HUES6 (cell line): ENCODE results near the gene CCDC158.
A peak's percentile ranks its signal among the peaks of the same experiment; 100 is the strongest.

Experiments
- H3K27ac ChIP-seq: 2 replicates; pipeline ENCODE4 v1.7.0; 2013; ENCODE audit warnings: low read depth, mild to moderate bottlenecking, low read length, inconsistent platforms
- H3K27me3 ChIP-seq: 2 replicates; pipeline ENCODE4 v1.6.1; 2013; ENCODE audit warnings: low read length; ENCODE audit not compliant: control insufficient read depth, insufficient read depth
- H3K36me3 ChIP-seq: 2 replicates; pipeline ENCODE4 v1.6.1; 2013; ENCODE audit warnings: low read length; ENCODE audit not compliant: control insufficient read depth, insufficient read depth
- H3K4me1 ChIP-seq: 2 replicates; pipeline ENCODE4 v1.6.1; 2013; ENCODE audit warnings: low read length; ENCODE audit not compliant: control insufficient read depth, insufficient read depth
- H3K4me3 ChIP-seq: 2 replicates; pipeline ENCODE4 v1.5.1; 2013; ENCODE audit warnings: low read depth, low read length
- H3K9ac ChIP-seq: one replicate; pipeline ENCODE4 v1.6.1; 2013; ENCODE audit warnings: mild to moderate bottlenecking, low read length
- H3K9me3 ChIP-seq: 2 replicates; pipeline ENCODE4 v1.6.1; 2013; ENCODE audit warnings: low read depth, low read length; ENCODE audit not compliant: control insufficient read depth, insufficient read depth

The CCDC158 gene

GRCh38 chr4:76311896-76312331 is 109.0 kb downstream of the CCDC158 start:
- Histone ChIP-seq H3K27ac (no peak overlapping the region), H3K9me3 (peaks cover 3% of the 10 kb centered on the region; the same call in 1 of the 2 replicates), H3K4me1 (peaks cover 4% of the 10 kb centered on the region; the same call in 1 of the 2 replicates), H3K9ac (no peak overlapping the region), H3K27me3 (peaks cover 8% of the 10 kb centered on the region; the same call in 1 of the 2 replicates), H3K36me3 (peaks cover 8% of the 10 kb centered on the region), H3K4me3 (no peak overlapping the region)

- Histone ChIP-seq H3K36me3 (peaks cover 8% of the 10 kb centered on the region), H3K27ac (no peak overlapping the region), H3K27me3 (peaks cover 15% of the 10 kb centered on the region), H3K9me3 (no peaks in the 10 kb centered on the region), H3K9ac (no peak overlapping the region), H3K4me1 (peaks cover 4% of the 10 kb centered on the region; the same call in 1 of the 2 replicates), H3K4me3 (no peak overlapping the region)
Measured at GRCh38 chr4:76310683-76311082, 110.3 kb downstream of the CCDC158 start.

- Histone ChIP-seq H3K9me3 (no peaks in the 10 kb centered on the region), H3K36me3 (peaks cover 8% of the 10 kb centered on the region), H3K4me3 (no peak overlapping the region), H3K9ac (no peak overlapping the region), H3K27me3 (peaks cover 21% of the 10 kb centered on the region), H3K4me1 (peaks cover 4% of the 10 kb centered on the region; the same call in 1 of the 2 replicates), H3K27ac (no peak overlapping the region)
Measured at GRCh38 chr4:76309939-76310550, 110.9 kb downstream of the CCDC158 start.

GRCh38 chr4:76308548-76308947 is 112.4 kb downstream of the CCDC158 start:
- H3K27ac ChIP-seq: no peak overlapping the region
- H3K9ac ChIP-seq: no peak overlapping the region
- H3K36me3 ChIP-seq: peaks cover 8% of the 10 kb centered on the region
- H3K9me3 ChIP-seq: no peaks in the 10 kb centered on the region
- H3K4me1 ChIP-seq: peaks cover 4% of the 10 kb centered on the region; the same call in 1 of the 2 replicates
- H3K27me3 ChIP-seq: peaks cover 25% of the 10 kb centered on the region
- H3K4me3 ChIP-seq: no peak overlapping the region

GRCh38 chr4:76307660-76308014 is 113.3 kb downstream of the CCDC158 start:
- peaks cover 4% of the 10 kb centered on the region; the same call in 1 of the 2 replicates for H3K4me1 ChIP-seq
- H3K4me3 ChIP-seq: peak overlapping the region; percentile 75
- peak overlapping the region; percentile 52 for H3K9ac ChIP-seq
- peaks cover 8% of the 10 kb centered on the region for H3K36me3 ChIP-seq
- no peaks in the 10 kb centered on the region for H3K9me3 ChIP-seq
- H3K27me3 ChIP-seq: peaks cover 25% of the 10 kb centered on the region
- no peak overlapping the region for H3K27ac ChIP-seq

- Histone ChIP-seq H3K27ac (no peak overlapping the region), H3K4me1 (peaks cover 4% of the 10 kb centered on the region; the same call in 1 of the 2 replicates), H3K9me3 (no peaks in the 10 kb centered on the region), H3K27me3 (peaks cover 25% of the 10 kb centered on the region), H3K9ac (peak overlapping the region; percentile 52), H3K36me3 (peaks cover 8% of the 10 kb centered on the region), H3K4me3 (peak overlapping the region; percentile 75)
Measured at GRCh38 chr4:76306882-76307659, 113.9 kb downstream of the CCDC158 start.

GRCh38 chr4:76305971-76306881 is 114.7 kb downstream of the CCDC158 start, which contains the start of gene STBD1:
Gene STBD1 (plus strand): TSS chr4:76306733. CDS start chr4:76306770, 37 bp downstream.
- peak within 1 kb of the TSS; percentile 74 for H3K9ac ChIP-seq
- H3K36me3 ChIP-seq: peaks cover 8% of the 10 kb centered on the region
- peak within 1 kb of the TSS; percentile 75 for H3K4me3 ChIP-seq
- H3K4me1 ChIP-seq: peaks cover 4% of the 10 kb centered on the region; the same call in 1 of the 2 replicates
- no peaks in the 10 kb centered on the region for H3K9me3 ChIP-seq
- no peak within 1 kb of the TSS for H3K27ac ChIP-seq
- H3K27me3 ChIP-seq: peaks cover 25% of the 10 kb centered on the region

GRCh38 chr4:76305033-76305687 is 115.8 kb downstream of the CCDC158 start:
- no peaks in the 10 kb centered on the region for H3K9me3 ChIP-seq
- peaks cover 4% of the 10 kb centered on the region; the same call in 1 of the 2 replicates for H3K4me1 ChIP-seq
- peaks cover 25% of the 10 kb centered on the region for H3K27me3 ChIP-seq
- no peak overlapping the region for H3K9ac ChIP-seq
- H3K4me3 ChIP-seq: peak overlapping the region; percentile 75; the same call in 1 of the 2 replicates
- peaks cover 8% of the 10 kb centered on the region for H3K36me3 ChIP-seq
- H3K27ac ChIP-seq: no peak overlapping the region

GRCh38 chr4:76302826-76303438 is 118.0 kb downstream of the CCDC158 start:
- H3K36me3 ChIP-seq: no peaks in the 10 kb centered on the region
- no peak overlapping the region for H3K9ac ChIP-seq
- peaks cover 4% of the 10 kb centered on the region; the same call in 1 of the 2 replicates for H3K4me1 ChIP-seq
- peaks cover 3% of the 10 kb centered on the region for H3K9me3 ChIP-seq
- H3K27me3 ChIP-seq: peaks cover 25% of the 10 kb centered on the region
- no peak overlapping the region for H3K27ac ChIP-seq
- no peak overlapping the region for H3K4me3 ChIP-seq

- H3K27ac ChIP-seq: no peak overlapping the region
- no peaks in the 10 kb centered on the region for H3K4me1 ChIP-seq
Measured at GRCh38 chr4:76301775-76302162, 119.2 kb downstream of the CCDC158 start.

More at GRCh38 chr4:76301775-76302162, 119.2 kb downstream of the CCDC158 start:
- Histone ChIP-seq H3K9ac (no peak overlapping the region), H3K36me3 (no peaks in the 10 kb centered on the region), H3K9me3 (peaks cover 11% of the 10 kb centered on the region), H3K27me3 (peaks cover 17% of the 10 kb centered on the region), H3K4me3 (no peak overlapping the region)
